DMS153 (cell line): ENCODE measurements around the gene C5orf15.
"Not testable (repeated sequence)": the region's sequence is repeated elsewhere in the genome, so short reads cannot be mapped to it uniquely, and the experiment has no call there.

Experiments used
- DNase-seq: peaks from one replicate; lab custom pipeline; 2025; lab: John Stamatoyannopoulos, UW

C5orf15 gene

DNA sequence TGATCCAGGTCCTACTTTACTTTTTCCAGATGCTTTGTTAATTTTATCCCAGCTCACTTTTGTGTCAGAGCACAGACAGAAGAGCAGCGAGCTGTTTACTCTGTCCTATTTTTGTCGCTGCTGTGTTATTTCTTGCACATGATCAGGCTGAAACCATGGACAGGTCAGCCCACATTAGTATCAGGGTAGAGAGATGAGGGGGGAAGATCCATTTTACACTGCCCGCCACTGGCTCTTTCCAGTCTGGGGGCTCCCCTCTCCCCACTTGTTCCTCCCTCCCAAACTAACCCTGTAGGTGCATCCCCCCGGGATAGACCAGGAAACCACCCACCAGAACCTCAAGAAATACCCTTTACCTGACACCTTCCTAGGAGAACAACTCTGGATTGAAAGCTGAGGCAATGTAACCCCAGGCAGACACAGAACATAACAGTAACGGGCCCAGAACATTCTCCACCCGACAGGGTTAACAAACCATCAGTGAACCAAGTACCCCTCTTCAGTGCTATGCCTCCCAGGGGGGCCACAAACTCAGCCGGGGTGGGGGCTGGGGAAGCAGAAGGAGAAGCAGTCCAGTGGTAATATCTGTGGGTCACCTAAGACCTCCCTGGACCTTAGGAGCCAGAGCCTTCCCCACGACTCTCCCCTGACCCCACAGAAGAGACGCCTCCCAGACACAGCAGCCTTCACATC is 26.0 kb upstream of the C5orf15 start:
- no peak for DNase-seq

DNA sequence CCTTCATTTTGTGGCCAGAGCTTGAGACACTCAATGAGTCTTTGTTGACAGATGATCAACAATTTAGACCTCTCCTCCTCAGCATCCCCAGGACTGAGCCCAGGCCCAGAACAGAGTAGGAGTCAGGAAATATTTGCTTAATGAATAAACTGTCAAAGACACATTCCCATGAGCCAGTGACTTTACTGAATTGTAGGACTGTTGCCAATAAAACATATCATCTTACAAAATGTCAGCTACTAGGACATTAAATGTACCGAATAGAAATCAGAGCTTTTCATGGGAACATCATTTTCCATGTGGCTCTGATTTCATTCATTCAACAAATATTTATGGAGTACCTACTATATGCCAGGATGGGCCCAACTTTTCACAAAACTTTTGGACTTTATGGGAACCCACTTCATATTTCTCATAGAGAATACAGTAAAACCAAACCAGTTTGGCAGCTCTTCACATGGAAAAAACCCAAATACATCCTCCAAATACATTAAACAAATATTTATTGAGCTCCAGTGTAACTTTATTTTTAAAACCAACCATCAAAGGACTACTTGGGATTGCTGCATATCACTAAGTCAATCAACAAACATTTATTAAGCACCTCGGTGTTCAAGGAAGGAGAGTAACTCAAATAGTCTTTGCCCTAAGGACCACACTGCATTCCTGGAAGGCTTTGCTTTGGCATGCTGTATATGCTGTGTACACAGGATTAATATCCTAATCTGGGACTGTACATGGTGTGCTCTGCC is 24.9 kb upstream of the C5orf15 start:
- DNase-seq: no peak

DNA sequence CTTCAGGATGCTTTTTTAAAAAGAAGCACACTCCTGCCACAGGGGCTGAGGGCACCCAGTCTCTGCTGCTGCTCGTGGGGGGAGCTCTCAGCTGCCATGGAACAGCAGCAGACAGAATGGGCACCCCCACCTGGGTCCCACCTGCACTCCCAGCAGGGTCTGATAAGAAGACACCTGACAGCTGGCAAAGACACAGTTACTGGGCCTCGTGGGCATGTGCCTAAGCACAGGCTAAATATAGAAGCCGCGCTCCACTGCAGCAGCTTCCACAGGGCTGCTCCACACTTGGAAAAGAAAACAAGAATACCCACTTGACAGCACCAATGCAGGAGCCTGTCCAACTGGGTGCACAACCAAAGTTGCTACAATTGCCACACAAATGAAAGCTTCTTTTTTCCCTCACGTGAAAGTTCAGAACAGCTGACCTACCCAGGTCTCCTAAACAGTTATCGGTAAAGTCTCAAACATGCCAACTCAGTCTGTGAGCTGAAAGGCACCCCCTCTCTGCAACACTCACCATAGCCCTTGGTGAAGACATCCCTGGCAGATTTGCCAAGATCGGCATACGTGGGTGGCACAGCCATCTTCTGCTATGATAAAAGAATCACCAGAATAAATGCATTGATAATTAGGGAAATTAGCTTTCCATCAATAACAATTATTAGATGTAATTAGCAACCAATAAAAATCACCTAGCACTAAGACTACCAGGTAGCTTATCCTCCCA is 24.2 kb upstream of the C5orf15 start:
- DNase-seq: no peak

DNA sequence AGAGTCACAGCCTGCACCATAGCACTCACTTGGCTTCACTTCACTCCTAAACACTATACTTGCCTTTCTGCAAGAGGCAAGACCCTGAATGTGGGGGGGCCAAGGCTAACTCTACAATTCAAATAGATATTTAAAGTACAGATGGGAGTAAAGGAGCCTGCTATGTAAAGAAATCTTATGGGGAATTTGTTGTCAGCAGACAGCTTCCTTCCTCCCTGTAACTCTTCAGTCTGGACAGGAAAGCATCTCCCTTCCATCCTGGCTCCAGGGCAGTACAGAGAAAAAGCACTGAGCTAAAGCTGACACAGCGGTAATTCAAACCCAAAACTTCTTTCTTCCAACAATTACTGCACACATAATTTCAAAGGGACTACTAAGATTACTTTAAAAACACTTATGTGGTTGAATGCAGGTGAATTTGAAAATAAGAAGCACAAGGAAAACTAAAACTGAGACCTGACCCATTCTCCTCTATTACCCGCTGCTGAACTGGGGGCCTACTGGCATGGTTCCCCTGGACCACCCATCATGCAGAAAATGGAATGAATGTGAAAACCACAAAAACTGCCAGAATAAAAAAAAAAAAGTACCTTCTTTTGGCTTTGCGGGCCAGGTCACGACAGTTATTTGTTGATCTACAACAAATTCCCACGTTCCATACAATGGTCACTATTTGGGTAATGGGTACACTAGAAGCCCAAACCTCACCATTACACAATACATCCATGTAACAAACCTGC is 22.9 kb upstream of the C5orf15 start:
- no peak for DNase-seq

DNA sequence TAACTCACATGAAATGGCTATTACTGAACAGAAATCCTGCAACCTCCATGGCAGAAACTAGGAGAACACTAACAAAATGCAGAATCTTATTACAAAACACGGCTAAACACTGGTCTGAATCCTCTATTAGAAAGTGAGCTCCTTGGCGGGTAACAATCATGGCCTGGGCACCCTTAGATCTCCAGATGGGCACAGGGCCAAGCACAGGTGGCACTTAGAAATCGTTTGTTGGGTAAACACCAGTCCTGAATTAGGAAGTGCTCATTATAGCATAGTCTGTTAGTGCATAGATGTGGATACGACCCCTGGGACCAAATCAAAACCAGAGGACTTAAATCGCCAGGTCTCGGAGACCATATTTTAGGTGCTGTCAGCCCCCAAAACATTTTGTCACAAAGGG is 22.0 kb upstream of the C5orf15 start:
- no peak for DNase-seq

DNA sequence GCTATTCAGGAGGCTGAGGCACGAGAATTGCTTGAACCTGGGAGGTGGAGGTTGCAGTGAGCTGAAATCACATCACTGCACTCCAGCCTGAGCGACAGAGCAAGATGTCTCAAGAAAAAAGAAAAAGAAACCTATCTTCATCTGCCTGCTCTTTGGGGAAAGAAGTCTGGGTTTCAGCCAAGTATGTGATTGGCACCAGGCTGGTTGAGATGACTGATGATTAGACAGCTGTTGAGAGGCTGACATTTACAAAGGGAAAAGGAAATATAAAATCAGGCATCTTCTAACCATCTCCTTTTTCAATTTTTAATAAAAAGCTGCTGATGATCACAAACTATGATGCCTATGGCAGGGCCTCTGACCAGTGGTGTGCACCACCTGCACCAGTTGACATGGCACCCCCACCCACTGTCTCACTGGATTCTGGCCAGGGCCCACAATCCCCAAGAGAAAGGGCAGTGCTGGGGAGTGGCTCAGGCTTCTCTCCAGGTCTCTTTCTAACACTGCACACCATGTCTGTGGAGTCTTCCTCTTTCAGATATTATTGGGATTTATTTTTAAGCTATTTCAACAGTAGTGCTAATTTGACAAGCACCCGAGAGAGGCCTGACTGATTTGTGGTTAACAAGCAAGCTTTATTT is 17.2 kb upstream of the C5orf15 start:
- DNase-seq: no peak

DNA sequence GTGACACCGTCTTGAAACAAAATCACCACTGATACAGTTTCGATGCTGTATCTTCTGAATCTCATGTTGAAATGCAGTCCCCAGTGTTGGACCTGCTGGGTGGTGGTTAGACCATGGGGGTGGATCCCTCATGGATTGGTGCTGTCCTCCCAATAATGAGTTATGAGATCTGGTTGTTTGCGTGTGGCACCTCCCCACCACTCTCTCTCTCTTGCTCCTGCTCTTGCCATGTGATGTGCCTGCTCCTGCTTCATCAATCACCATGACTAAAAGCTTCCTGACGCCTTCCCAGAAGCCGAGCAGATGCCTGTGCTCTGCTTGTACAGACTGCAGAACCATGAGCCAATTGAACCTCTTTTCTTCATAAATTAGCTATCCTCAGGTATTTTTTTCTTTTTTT is 15.2 kb upstream of the C5orf15 start:
- no peak for DNase-seq

DNA sequence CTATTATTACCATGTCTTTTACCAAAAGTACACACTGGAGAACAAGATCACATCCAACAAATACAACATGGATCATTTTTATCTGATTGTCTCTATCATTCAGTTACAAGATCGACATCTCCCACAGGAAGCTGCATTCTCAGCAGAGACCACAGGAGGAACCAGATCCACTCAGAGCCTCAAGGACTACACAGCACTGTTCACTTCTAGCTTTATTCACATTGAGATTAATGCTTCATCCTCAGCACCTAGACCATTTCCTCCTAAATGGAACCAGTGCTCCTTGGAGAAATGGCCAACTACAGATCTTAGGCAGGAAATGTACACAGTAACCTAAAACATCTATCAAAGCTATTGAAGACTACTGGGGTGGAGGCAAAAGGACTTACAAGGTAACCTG is 13.3 kb upstream of the C5orf15 start:
- no peak for DNase-seq

DNA sequence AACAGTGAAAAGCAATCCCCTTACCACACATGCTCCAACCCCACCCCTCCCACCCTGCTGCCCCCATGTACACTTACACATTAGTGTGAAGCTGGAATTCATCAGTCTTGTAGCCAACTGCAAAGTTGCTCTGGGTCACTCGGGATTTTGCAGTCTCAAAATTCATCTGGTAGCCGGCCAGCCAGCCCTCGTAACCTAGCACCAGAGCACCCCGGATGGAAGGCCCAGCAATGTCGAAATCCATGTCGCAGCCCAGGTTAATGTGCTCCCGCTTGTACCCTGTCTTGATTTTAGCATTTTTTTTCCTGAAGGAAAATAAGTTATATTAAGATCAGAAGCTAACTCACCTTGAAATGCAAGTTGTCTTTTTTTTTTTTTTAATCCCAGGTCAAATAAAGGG is 12.2 kb upstream of the C5orf15 start:
- no peak for DNase-seq

DNA sequence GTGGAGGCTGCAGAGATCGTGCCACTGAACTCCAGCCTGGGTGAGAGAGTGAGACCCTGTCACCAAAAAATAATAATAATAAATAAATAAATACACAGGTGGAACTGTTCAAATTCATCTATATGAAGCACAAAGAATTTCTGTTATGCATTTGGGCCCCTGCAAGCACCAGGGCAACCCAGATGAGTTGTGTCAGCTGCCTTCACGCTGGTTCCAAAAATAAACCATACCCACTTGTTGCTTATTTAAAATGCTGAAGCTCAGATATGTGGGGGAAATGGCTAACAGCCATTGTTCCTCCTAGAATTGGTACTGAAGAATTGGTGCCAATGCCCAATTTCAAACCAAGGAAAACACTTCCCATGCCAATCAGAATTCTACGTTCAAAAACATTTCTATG is 10.5 kb upstream of the C5orf15 start:
- no peak for DNase-seq

DNA sequence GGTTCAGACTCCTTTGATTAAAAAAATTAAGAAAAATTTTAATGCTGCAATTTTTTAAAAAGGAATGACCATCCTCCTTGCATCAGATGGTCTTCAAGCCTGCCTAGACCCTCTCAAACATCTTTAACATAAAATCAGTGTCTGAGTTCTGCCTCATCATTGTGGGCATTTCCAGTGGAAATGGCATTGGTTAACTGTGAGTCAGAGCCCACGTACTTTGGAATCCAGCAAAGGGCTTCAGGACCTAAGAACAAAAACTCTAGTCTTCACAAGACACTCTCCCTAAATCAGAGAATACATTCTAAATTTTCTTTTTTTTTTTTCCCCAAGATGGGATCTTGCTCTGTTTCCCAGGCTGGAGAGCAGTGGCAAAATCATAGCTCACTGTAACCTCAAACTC is 9.4 kb upstream of the C5orf15 start:
- DNase-seq: no peak

DNA sequence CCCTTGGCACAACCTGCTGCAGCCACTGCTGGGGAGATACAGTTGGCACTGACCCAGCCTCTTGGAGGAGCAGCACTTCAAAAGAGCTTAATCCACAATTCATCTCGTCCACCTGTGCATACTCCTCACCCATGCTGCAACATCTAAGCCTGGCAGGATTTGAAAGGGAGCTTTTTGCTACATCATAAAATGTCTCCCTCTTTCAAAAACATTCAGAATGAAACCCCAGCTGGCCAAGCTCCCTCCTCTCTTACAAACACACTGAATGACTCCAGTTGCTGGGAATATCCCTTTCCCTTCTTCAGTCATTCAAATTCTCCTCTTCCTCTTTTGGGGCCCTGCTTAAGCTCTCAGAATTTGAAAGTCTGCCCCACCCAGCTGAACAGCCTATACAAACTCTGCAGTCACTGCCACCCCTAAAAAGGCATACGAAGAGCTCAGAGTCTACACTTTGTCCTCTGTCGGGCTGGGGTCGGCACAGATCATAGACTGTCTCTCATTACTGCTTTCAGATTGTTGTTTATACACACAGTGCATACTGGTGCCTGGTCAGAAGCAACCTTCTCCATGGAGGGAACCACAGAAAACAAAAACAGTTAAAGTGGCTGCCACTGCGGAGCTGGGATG is 8.8 kb upstream of the C5orf15 start:
- DNase-seq: no peak

DNA sequence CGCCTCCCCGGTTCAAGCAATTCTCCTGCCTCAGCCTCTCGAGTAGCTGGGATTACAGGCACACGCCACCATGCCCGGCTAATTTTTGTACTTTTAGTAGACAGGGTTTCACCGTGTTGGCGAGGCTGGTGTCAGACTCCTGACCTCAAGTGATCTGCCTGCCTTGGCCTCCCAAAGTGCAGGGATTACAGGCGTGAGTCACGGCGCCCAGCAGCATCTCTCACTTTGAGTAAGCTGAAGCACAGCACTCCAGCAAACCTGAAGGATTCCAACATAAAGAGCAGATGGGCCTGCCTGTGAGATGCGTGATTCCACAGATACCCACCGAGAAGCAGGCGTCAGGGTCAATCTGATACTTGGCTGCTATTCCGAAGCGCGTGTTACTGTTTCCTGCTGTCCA is 7.1 kb upstream of the C5orf15 start:
- DNase-seq: not testable (repeated sequence)

DNA sequence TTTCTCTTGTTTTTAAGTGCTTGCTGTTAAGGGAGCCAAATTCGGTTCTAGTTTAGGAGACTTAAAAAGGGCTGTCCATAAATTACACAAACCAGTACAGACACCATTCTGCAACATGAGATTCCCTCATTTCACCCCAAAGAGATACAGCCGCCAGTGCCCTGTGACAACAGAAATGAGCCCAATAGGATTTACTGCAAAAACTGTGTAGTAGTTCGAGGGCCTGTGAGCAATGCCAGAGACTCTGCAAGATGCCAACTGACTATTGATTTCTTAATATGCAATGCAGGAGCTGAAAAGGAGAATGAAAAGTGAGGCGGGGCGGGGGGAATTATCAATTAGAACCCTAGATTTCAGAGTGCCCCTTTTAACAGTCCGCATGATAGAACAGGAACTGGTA is 5.7 kb upstream of the C5orf15 start:
- DNase-seq: no peak

DNA sequence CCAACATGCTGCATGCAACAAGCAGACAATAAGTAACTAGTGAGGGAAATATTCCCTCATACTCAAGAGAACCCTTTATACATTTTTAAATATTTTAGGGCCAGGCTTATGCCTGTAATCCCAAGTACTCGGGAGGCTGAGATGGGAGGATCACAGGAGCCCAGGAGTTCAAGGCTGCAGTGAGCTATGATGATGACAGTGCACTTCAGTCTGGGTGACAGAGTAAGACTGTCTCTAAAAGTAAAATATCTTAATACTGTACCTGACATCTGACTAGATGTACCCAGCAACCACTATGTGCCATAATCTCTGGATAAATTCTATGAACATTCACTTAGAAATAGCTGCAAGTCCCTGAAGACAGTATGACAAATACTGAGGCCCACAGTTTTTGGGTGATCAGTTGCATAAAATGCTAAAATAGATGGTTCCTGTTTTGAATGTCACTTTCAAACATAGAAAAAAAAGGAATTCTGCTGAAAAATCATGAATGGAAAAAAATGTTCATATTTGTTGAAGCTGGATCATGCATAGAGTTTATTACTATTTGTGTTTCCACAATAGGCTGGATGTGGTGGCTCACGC is 2.0 kb upstream of the C5orf15 start:
- no peak for DNase-seq

DNA sequence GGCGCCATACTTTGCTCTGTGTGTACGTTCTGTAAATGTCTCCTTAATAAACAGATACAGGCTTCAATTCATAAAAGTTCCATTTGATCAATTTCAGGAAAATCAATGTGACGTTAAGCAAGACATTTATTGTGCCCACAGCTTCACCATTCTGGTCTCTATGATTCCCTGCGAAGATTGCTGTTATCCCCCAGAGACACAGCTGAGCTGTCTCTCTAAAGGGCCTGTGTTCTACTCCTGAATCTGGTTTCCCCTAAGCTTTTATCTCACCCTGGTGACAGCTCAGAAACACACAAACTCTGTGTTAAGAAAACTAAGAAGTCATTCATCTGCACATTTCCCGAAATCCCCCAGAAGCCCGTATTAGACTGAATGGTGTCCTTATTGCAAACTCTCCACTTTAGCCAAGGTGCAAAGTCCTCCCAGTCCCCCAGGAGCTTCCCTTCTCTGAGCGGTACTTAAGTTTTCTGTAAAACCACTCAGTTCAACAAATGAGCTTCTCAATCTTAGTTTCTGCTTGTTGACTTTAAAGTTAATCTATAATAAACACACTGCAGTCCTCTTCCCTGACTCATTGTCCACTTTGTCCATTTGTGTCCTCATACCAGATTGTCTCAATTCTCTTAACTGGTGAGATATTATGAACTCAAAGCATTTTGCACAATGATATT is 1.4 kb upstream of the C5orf15 start:
- DNase-seq: no peak

DNA sequence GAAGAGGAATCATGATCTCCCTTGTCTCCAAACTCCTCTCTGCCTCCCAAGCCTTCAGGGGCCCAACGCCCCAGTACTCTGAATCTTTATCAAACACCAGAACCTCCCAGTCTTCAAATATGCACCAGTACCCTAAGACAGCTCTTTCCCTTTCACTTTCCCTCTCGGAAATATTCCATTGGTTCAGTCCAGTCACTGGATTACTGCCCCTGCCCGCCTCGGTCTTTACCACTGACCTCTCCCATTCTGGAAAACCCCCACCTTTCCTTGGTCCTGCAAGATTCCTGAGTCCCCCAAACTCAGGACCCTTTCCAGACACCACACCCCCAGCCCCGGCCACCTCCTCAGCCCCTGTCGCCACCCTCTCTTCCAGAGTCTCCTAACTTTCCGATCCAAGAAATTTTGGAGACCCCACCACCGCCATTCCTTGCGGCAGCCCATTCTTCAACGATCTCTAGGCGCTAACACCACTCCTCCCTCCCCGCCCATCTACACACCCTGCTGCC is 674 bp downstream of the C5orf15 start:
- no peak for DNase-seq

DNA sequence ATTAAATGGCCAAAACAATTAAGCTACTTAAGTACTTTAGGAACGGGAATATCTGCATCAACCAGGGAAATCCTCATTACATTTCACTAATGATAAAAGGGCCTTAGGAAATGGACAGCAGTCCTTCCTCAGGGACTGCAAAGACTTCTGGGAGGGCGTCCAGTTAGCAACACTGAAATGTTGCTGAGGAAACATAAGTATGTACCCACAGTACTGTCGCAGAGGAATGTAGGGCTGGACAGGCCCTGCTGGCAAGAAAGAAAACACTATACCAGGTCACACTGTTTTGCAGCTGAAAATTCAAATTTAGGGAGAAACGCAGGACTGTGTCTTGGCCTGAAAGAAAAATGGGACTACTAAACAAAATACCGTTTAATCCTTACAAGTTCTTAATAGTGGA is 1.3 kb downstream of the C5orf15 start:
- no peak for DNase-seq

DNA sequence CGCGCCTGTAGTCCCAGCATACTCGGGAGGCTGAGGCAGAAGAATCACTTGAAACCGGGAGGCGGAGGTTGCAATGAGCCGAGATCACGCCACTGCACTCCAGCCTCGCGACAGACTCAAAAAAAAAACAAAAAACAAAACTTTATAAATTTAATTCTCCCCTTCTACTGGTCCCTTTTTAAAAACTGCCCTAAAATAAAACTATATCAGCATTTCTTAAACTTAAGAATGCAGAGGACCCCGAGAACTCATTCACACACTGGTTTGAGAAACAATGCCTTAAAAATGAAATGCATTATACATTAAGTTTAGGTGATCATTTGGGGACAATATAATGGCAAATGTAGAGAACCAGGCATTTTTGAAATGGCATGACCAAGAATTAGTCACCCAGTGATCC is 2.3 kb downstream of the C5orf15 start:
- DNase-seq: no peak

DNA sequence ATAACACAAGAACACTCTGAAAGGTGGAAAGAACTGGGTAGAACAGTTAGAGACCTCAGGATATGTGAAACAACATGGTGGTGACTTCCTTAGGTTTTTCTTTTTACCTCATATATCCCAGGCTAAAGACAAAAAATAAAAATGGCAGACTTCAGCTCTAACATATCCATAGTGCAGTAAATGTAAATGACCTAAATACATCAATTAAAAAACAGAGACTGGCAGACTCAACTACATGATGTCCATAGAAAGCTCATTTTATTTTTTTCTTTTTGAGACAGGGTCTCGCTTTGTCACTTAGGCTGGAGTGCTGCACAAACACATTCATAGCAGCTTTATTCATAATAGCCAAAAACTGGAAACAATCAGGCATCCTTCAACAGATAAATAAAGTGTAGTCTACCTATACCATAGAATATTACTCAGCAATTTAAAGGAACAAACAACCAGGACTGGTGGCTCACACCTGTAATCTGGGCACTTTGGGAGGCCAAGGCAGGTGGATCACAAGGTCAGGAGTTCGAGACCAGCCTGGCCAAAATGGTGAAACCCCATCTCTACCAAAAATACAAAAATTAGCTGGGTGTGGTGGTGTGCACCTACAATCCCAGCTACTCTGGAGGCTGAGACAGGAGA is 4.8 kb downstream of the C5orf15 start:
- DNase-seq: no peak
